OCI-LY7 (cell line): Measurements from ENCODE around the gene MXRA8. TPM values are rescaled to one million over a fixed set of nuclear protein-coding genes. Genes with fewer than 3 reads are reported as not detected.
A peak's percentile ranks its signal among the peaks of the same experiment; 100 is the strongest.

Source experiments
- BruUV-seq: library from RNA; stranded (reverse); fragments of 400-500 nt; replicated peaks from 2 replicates; lab custom pipeline; 2021; lab: Mats Ljungman, UMichigan
- CTCF ChIA-PET: fragments of 300-600 bp; sonication (Branson Sonifier 250); formaldehyde crosslinking; loops from one replicate; lab custom pipeline; 2022; ENCODE audit warnings: antibody characterized with exemption; ENCODE audit not compliant: unreplicated experiment; lab: Charles Lee
- POLR2A ChIA-PET: fragments of 300-600 bp; sonication (Branson Sonifier 250); formaldehyde crosslinking; loops from one replicate; lab custom pipeline; 2022; ENCODE audit warnings: antibody characterized with exemption; lab: Charles Lee
- DNase-seq: peaks from one replicate; pipeline ENCODE4 v3.0.0-alpha.2; 2015; ENCODE audit warnings: low spot score
- H2AFZ ChIP-seq: fragments of 200-600 bp; sonication (generic), shearing (Covaris generic); 2 replicates; pipeline ENCODE4 v1.6.1; 2014; ENCODE audit warnings: mild to moderate bottlenecking, antibody characterized with exemption, low read length, moderate library complexity
- H3K27ac ChIP-seq: fragments of 200-600 bp; sonication (generic); 2 replicates; pipeline ENCODE4 v1.5.1; 2014; ENCODE audit warnings: mixed run types, low read depth, mild to moderate bottlenecking, moderate library complexity, low read length, inconsistent platforms; ENCODE audit not compliant: poor library complexity, severe bottlenecking
- H3K36me3 ChIP-seq: fragments of 200-600 bp; sonication (generic); 2 replicates; pipeline ENCODE4 v1.6.1; 2014; ENCODE audit warnings: mild to moderate bottlenecking, antibody characterized with exemption, low read length, moderate library complexity, mixed read lengths; ENCODE audit not compliant: insufficient read depth
- H3K4me1 ChIP-seq: fragments of 200-600 bp; sonication (generic); 2 replicates; pipeline ENCODE4 v1.5.1; 2014; ENCODE audit warnings: mild to moderate bottlenecking, low read length; ENCODE audit not compliant: insufficient read depth, poor library complexity, severe bottlenecking
- H3K4me2 ChIP-seq: fragments of 200-600 bp; sonication (generic); 2 replicates; pipeline ENCODE4 v1.6.1; 2014; ENCODE audit warnings: mild to moderate bottlenecking, low read length
- H3K4me3 ChIP-seq: fragments of 200-600 bp; sonication (generic); 2 replicates; pipeline ENCODE4 v1.5.1; 2014; ENCODE audit warnings: mild to moderate bottlenecking, low read depth, low read length; ENCODE audit not compliant: poor library complexity, severe bottlenecking
- H3K79me2 ChIP-seq: fragments of 200-600 bp; sonication (generic); 2 replicates; pipeline ENCODE4 v1.6.1; 2016; ENCODE audit warnings: low read depth, mild to moderate bottlenecking, low read length, moderate library complexity, mixed read lengths; ENCODE audit not compliant: insufficient read depth
- H3K9me2 ChIP-seq: fragments of 200-600 bp; sonication (generic); 2 replicates; pipeline ENCODE4 v1.6.1; 2016; ENCODE audit warnings: mild to moderate bottlenecking, low read length, mixed read lengths; ENCODE audit not compliant: insufficient read depth
- H3K9me3 ChIP-seq: fragments of 200-600 bp; sonication (generic); 2 replicates; pipeline ENCODE4 v1.6.1; 2014; ENCODE audit warnings: mild to moderate bottlenecking, mixed run types, low read length, mixed read lengths
- H4K20me1 ChIP-seq: fragments of 200-600 bp; sonication (generic); 2 replicates; pipeline ENCODE4 v1.6.1; 2014; ENCODE audit warnings: mild to moderate bottlenecking, antibody characterized with exemption, low read length, moderate library complexity, mixed read lengths; ENCODE audit not compliant: insufficient read depth
- CTCF ChIP-seq: fragments of 200-600 bp; sonication (generic); conservative IDR thresholded peaks from 2 replicates; pipeline ENCODE4 v1.5.1; 2014; ENCODE audit warnings: mild to moderate bottlenecking, antibody characterized with exemption, low read length, moderate library complexity, mixed read lengths
- EZH2phosphoT487 ChIP-seq: fragments of 200-600 bp; sonication (generic); IDR thresholded peaks from 2 replicates; pipeline ENCODE4 v1.6.1; 2018; ENCODE audit warnings: low read depth, borderline replicate concordance, mild to moderate bottlenecking, mixed run types, antibody characterized with exemption, low read length, moderate library complexity, mixed read lengths
- intact Hi-C: fragments of 100-400 bp; cut with micrococcal nuclease; formaldehyde crosslinking; loops from one replicate; pipeline ENCODE4 v1.10.0; 2022; ENCODE audit not compliant: unreplicated experiment
- total RNA-seq, 2 experiments: library from RNA; depleted of rRNA in 1 of 2; stranded (reverse); fragments of >200 nt in 1 of 2; shearing (Covaris generic) in 1 of 2; gene quantifications; 2 replicates each; pipeline ENCODE4 v1.2.3, GENCODE V29; 2014 to 2022

The MXRA8 gene
- total RNA-seq, 2 experiments from 2014 or later, result not detected

GRCh38 chr1:1318777-1319645, 39.3 kb downstream of the MXRA8 start:
- Histone ChIP-seq H3K27ac (no peak overlapping the region), H3K36me3 (peaks cover 76% of the 10 kb centered on the region), H3K9me3 (no peaks in the 10 kb centered on the region), H3K4me3 (no peak overlapping the region), H3K4me1 (peaks cover 10% of the 10 kb centered on the region), H3K79me2 (peaks cover 29% of the 10 kb centered on the region), H3K4me2 (no peak overlapping the region), H4K20me1 (peaks cover 3% of the 10 kb centered on the region; the same call in 1 of the 2 replicates), H2AFZ (no peak overlapping the region), H3K9me2 (no peaks in the 10 kb centered on the region)
- CTCF ChIA-PET, result no interaction called here
- intact Hi-C loops, result no loop called here
- no TSS peak for BruUV-seq
- no peak for DNase-seq
- POLR2A ChIA-PET, result no interaction called here
- TF ChIP-seq CTCF (no peak), EZH2phosphoT487 (no peak)

DNA sequence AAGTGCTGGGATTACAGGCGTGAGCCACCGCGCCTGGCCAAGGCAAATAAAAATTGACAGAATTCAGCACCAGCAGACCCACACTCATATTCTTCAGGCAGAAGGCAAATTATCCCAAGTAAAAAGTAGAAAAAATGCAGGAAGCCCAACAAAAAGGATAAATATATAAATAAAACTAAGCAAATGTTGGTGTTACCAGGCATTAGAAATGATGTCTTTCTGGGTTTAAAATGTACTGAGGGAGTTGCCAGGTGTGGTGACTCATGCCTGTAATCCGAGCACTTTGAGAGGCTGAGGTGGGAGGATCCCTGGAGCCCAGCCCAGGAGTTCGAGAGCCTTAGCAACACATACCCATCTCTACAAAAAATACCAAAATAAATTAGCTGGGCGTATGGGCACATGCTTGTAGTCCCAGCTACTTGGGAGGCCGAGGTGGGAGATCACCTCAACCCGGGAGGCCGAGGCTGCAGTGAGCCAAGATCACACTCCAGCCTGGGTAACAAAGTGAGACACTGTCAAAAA, 40.2 kb downstream of the MXRA8 start:
- H3K9me3 ChIP-seq, result no peaks in the 10 kb centered on the region
- H3K4me2 ChIP-seq, result no peak overlapping the region
- H3K9me2 ChIP-seq, result no peaks in the 10 kb centered on the region
- POLR2A ChIA-PET, result no interaction called here
- peaks cover 5% of the 10 kb centered on the region for H3K4me1 ChIP-seq
- no peak for DNase-seq
- no peak for TF ChIP-seq CTCF
- no peak for TF ChIP-seq EZH2phosphoT487
- H3K79me2 ChIP-seq, result peaks cover 25% of the 10 kb centered on the region
- BruUV-seq, result TSS peak; percentile 63
- intact Hi-C loops, result no loop called here
- H3K4me3 ChIP-seq, result no peak overlapping the region
- H3K36me3 ChIP-seq, result peaks cover 84% of the 10 kb centered on the region
- CTCF ChIA-PET, result no interaction called here
- peaks cover 3% of the 10 kb centered on the region; the same call in 1 of the 2 replicates for H4K20me1 ChIP-seq
- H2AFZ ChIP-seq, result no peak overlapping the region
- H3K27ac ChIP-seq, result no peak overlapping the region

DNA sequence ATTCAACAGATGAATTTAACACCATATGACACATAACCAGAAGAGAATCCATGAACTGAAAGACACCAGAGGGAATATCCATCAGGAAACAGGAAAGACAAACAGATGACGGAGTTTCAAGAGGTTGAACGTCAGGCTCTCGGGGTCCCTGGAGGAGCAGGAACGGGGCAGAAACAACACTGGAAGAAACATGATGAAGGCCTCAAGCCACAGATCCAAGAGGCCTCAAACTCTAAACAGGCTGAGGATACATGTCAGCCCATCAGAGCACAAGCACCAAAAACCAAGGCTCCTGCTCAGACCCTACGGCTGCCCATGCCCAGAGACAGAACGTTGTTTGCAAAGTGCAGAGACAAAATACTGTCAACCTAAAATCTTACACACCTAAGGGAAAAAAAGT, 40.9 kb downstream of the MXRA8 start:
- CTCF ChIA-PET, result no interaction called here

More for the DNA sequence above, 40.9 kb downstream of the MXRA8 start:
- Histone ChIP-seq H3K4me3 (no peak overlapping the region), H4K20me1 (no peaks in the 10 kb centered on the region; the same call in 1 of the 2 replicates), H3K4me1 (no peaks in the 10 kb centered on the region), H2AFZ (no peak overlapping the region), H3K4me2 (no peak overlapping the region), H3K27ac (no peak overlapping the region), H3K9me3 (no peaks in the 10 kb centered on the region), H3K9me2 (no peaks in the 10 kb centered on the region), H3K79me2 (peaks cover 19% of the 10 kb centered on the region; the same call in 1 of the 2 replicates), H3K36me3 (peaks cover 92% of the 10 kb centered on the region)
- intact Hi-C loops, result no loop called here
- TF ChIP-seq EZH2phosphoT487 (no peak), CTCF (no peak)
- TSS peak; percentile 81 for BruUV-seq
- POLR2A ChIA-PET, result no interaction called here
- DNase-seq, result no peak
